GM12873 (cell line): ENCODE data around the gene RRAGD.

Experiments
- TF ChIP-seq, protein P1 (sequence below): IDR thresholded peaks from 2 replicates; pipeline ENCODE4 v1.5.1; 2012; ENCODE audit warnings: low read depth, mild to moderate bottlenecking, moderate library complexity, low read length, control low read depth; ENCODE audit not compliant: insufficient read depth; ENCODE audit errors: missing control alignments

The RRAGD gene

DNA sequence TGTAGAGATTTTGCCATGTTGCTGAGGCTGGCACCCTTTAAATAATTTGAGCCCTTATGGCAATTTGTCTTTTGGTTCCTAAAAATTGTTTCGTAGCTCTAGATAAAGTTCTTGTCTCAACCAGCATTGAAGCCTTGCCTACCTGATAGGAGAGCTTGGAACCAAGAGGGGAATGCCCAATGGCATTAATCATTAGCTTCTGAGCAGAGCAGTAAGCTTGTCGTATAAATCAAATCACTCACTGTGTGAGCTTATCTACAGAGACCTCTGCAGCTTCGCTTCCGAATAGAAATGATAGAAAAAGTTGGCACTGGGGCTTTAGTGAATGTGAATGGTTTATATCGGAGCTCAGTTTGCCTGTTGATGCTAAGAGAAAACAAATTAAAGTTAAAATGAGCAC lies 31.6 kb upstream of the RRAGD start:
- TF ChIP-seq, protein P1, sequence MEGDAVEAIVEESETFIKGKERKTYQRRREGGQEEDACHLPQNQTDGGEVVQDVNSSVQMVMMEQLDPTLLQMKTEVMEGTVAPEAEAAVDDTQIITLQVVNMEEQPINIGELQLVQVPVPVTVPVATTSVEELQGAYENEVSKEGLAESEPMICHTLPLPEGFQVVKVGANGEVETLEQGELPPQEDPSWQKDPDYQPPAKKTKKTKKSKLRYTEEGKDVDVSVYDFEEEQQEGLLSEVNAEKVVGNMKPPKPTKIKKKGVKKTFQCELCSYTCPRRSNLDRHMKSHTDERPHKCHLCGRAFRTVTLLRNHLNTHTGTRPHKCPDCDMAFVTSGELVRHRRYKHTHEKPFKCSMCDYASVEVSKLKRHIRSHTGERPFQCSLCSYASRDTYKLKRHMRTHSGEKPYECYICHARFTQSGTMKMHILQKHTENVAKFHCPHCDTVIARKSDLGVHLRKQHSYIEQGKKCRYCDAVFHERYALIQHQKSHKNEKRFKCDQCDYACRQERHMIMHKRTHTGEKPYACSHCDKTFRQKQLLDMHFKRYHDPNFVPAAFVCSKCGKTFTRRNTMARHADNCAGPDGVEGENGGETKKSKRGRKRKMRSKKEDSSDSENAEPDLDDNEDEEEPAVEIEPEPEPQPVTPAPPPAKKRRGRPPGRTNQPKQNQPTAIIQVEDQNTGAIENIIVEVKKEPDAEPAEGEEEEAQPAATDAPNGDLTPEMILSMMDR: no peak

DNA sequence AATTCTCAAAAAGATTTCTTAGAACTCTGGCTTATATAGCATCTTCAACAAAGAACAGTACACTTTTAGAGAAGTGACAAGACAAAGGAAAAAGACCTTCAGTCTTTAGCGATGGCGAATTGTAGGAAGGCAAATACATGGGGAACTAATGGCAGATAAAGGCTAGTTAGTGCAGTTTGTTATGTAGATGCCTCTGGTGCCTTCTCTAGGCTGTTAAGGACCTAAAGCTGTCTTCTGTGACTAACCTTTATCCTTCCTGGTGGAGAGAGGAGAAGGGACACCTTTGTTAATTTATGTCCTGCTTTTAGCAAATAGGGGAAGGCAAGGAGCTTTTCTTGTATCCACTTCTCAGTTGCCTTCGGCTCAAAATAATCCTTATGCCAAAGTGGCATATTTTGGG lies 28.1 kb upstream of the RRAGD start:
- TF ChIP-seq, protein P1: no peak

DNA sequence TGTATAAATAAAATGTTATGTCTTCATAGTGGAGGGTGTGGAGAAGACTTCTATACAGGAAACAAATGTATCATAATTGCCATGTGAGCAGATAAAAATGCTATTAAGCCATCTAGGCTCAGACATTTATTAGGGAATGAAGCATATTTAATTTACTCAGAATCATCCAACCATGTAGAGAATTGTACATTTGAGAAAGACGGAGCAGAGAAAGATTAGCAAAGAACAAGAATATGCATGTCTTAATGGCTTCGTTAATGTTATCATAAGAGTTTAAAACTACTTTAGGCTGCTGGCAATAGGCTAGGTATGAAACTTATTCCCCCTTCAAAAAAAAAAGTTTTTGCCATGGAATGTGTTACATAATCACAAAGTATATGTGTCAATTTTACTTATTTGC lies 26.9 kb upstream of the RRAGD start:
- TF ChIP-seq, protein P1: no peak

DNA sequence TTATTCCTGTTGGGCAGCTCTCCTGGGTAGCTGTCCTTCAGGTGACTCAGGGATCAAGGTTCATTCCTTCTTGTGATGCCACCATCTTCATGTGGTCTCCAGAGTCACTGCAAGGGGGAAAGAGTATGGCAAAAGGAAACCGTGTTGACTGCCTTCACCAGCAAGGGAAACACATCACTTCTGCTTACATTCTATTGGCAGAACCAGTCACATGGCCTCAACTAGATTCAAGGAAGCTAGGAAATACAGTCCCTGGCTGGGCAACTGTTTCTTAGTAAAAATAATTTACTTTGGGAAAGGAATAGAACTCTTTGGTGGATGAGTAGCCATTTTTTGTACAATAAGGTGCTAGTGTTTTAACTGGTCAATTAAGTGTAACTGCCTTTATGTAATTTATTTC lies 26.2 kb upstream of the RRAGD start:
- TF ChIP-seq, protein P1: no peak

DNA sequence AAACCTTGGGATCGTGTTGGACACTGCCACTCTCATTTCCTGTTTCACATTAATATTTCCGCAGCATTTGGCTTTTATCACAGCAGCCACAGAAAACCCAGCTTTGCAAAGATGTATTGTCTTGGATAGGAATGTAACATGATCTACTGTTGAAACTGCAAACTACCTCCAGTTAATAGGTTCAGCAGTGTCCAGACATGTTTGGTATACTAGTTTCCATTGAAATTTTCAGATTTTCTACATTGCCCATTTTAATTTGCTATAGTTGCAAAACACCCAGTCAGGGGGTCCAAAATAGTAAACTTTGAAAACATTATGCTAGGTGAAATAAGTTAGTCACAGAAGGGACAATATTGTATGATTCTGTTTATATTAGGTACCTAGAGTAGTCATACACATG lies 24.2 kb upstream of the RRAGD start:
- TF ChIP-seq, protein P1: no peak

DNA sequence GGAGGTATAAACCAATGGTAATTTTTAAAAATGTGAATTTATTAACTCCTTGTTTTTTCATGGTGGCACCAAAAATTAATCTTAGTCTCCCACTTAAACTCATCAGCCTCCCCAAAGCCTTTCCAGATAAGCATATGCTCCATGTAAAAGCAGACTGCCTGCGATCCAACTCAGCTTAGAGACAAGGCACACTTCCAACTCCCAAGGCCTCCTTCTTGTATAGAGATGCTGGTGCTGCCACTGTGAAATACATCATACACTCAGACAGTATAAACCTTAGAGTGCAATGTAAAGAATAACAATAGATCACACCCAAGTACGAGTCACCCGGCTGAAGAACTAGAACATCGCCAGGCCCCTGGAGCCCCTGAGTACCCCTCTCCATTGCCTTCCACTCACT lies 22.9 kb upstream of the RRAGD start:
- TF ChIP-seq, protein P1: no peak

DNA sequence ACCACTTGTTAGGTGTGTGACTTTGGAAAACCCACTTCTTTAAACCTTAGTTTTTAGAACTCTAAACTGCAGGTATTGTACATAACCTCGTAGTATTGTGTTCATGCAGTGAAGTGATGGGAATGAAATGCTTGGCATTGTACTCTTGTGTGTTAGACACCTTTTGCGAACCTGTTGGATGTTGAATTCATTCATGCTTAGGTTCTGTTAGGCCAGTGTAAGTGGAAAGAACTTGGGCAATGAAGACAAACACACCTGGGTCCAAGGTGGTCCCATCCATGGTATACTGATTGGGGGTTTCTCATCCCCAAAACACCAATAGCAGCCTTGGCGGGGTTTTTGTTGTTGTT lies 22.1 kb upstream of the RRAGD start:
- TF ChIP-seq, protein P1: no peak
